GM12878 (cell line): ENCODE data around the gene P4HA2. TPM values are rescaled to one million over a fixed set of nuclear protein-coding genes. Genes with fewer than 3 reads are reported as not detected.

Experiments
- ATAC-seq: fragments of 200-7000 bp; cut with Tn5 transposase; 3 replicates; pipeline ENCODE4 v1.9.1; 2020; ENCODE audit warnings: mild to moderate bottlenecking, moderate library complexity
- BruUV-seq: library from RNA; stranded (reverse); fragments of 400-500 nt; replicated peaks from 2 replicates; lab custom pipeline; 2021; lab: Mats Ljungman, UMichigan
- CTCF ChIA-PET: fragments of 300-600 bp; sonication (Branson Sonifier 250); formaldehyde crosslinking; extraction: SDS; loops from one replicate; lab custom pipeline; 2021; ENCODE audit warnings: inconsistent platforms; lab: Yijun Ruan, JAX
- POLR2A ChIA-PET: fragments of 350-600 bp; formaldehyde crosslinking; extraction: SDS; loops from one replicate; lab custom pipeline; 2021; ENCODE audit warnings: inconsistent platforms; lab: Charles Lee
- RAD21 ChIA-PET: fragments of 300-600 bp; sonication (Branson Sonifier 250); formaldehyde crosslinking; loops from one replicate; lab custom pipeline; 2023; ENCODE audit warnings: antibody characterized with exemption; ENCODE audit not compliant: unreplicated experiment; lab: Charles Lee
- SMC1A ChIA-PET: fragments of 300-600 bp; sonication (Branson Sonifier 250); formaldehyde crosslinking; loops from one replicate; lab custom pipeline; 2023; ENCODE audit not compliant: unreplicated experiment, uncharacterized antibody; lab: Charles Lee
- DNase-seq: peaks from one replicate; pipeline ENCODE4 v3.0.0-alpha.2; 2011; ENCODE audit warnings: low read depth, low spot score
- FAIRE-seq: peaks from 3 replicates; lab custom pipeline; 2011; peaks lifted over from hg19 to GRCh38; lab: Jason Lieb, UNC
- H2AFZ ChIP-seq: 2 replicates; pipeline ENCODE4 v1.6.0; 2011; ENCODE audit warnings: low read depth, low read length, control low read depth; ENCODE audit not compliant: control insufficient read depth
- H3K27ac ChIP-seq: 2 replicates; pipeline ENCODE4 v1.5.1; 2011; ENCODE audit warnings: control low read depth; ENCODE audit not compliant: control insufficient read depth, insufficient read depth
- H3K27me3 ChIP-seq, 2 experiments: replicated peaks in 1 of 2; 2 replicates each; pipeline versions ENCODE4 v1.6.0 to v1.6.1; 2011; ENCODE audit warnings: low read length in 1 of 2; ENCODE audit not compliant: control insufficient read depth in 2 of 2, insufficient read depth in 2 of 2
- H3K36me3 ChIP-seq, 2 experiments: 2 replicates each; pipeline ENCODE4 v1.5.1; 2011; ENCODE audit warnings: low read length in 1 of 2; ENCODE audit not compliant: control insufficient read depth in 2 of 2, insufficient read depth in 2 of 2
- H3K4me1 ChIP-seq: 2 replicates; pipeline ENCODE4 v1.6.1; 2011; ENCODE audit warnings: mild to moderate bottlenecking, low read length, moderate library complexity, mixed read lengths; ENCODE audit not compliant: control insufficient read depth, insufficient read depth
- H3K4me2 ChIP-seq: 2 replicates; pipeline ENCODE4 v1.6.0; 2011; ENCODE audit warnings: control low read depth; ENCODE audit not compliant: control insufficient read depth, insufficient read depth
- H3K4me3 ChIP-seq: fragments of 200-600 bp; sonication (generic); 2 replicates; pipeline ENCODE4 v1.5.1; 2016
- H3K79me2 ChIP-seq: 2 replicates; pipeline ENCODE4 v1.6.0; 2011; ENCODE audit warnings: low read length; ENCODE audit not compliant: control insufficient read depth, insufficient read depth
- H3K9ac ChIP-seq: 2 replicates; pipeline ENCODE4 v1.8.0; 2011; ENCODE audit warnings: low read length, control low read depth, mixed read lengths; ENCODE audit not compliant: control insufficient read depth, insufficient read depth
- H3K9me3 ChIP-seq: replicated peaks from 3 replicates; pipeline ENCODE4 v1.5.1; 2011; ENCODE audit warnings: mild to moderate bottlenecking, low read length; ENCODE audit not compliant: control insufficient read depth, insufficient read depth
- H4K20me1 ChIP-seq: 2 replicates; pipeline ENCODE4 v1.6.0; 2011; ENCODE audit not compliant: control insufficient read depth, insufficient read depth
- BHLHE40 ChIP-seq, 2 experiments: fragments of 450-650 bp in 1 of 2; IDR thresholded peaks; 2 replicates each; pipeline ENCODE4 v1.6.1; 2011 to 2017; ENCODE audit warnings: low read depth in 2 of 2, borderline replicate concordance in 1 of 2, improper control_type of control experiment in 1 of 2, low read length in 1 of 2, mild to moderate bottlenecking in 1 of 2
- FOS ChIP-seq: IDR thresholded peaks from 3 replicates; pipeline ENCODE4 v1.6.1; 2011; ENCODE audit warnings: borderline replicate concordance; ENCODE audit not compliant: insufficient read length; ENCODE audit errors: extremely low read depth
- MEF2B ChIP-seq: fragments of 450-650 bp; IDR thresholded peaks from 2 replicates; pipeline ENCODE4 v1.6.1; 2018; ENCODE audit warnings: mild to moderate bottlenecking, moderate library complexity; ENCODE audit not compliant: partially characterized antibody, poor library complexity, severe bottlenecking
- MYB ChIP-seq: fragments of 150-350 bp; IDR thresholded peaks from 2 replicates; pipeline ENCODE4 v1.6.1; 2014; ENCODE audit warnings: mild to moderate bottlenecking, low read depth, low read length, borderline replicate concordance
- NKRF ChIP-seq: fragments of 450-650 bp; conservative IDR thresholded peaks from 2 replicates; pipeline ENCODE4 v1.6.1; 2017; ENCODE audit warnings: mild to moderate bottlenecking, moderate library complexity
- SIN3A ChIP-seq: IDR thresholded peaks from 2 replicates; pipeline ENCODE4 v1.6.1; 2012; ENCODE audit warnings: low read depth, low read length, improper control_type of control experiment
- SKIL ChIP-seq: fragments of 450-650 bp; IDR thresholded peaks from 2 replicates; pipeline ENCODE4 v1.6.1; 2017; ENCODE audit warnings: mild to moderate bottlenecking, low read depth, inconsistent platforms; ENCODE audit not compliant: poor library complexity, severe bottlenecking
- SPI1 ChIP-seq: IDR thresholded peaks from 2 replicates; pipeline ENCODE4 v1.6.1; 2011; ENCODE audit warnings: low read depth, mild to moderate bottlenecking, low read length, moderate library complexity, borderline replicate concordance; ENCODE audit not compliant: insufficient read depth
- TARDBP ChIP-seq: IDR thresholded peaks from 2 replicates; pipeline ENCODE4 v1.6.1; 2016; ENCODE audit warnings: borderline replicate concordance
- WGBS: methylation state at CpG from one replicate; pipeline ENCODE4 v1.1.6; 2016; ENCODE audit warnings: low lambda C conversion rate; ENCODE audit not compliant: insufficient replicate concordance, insufficient coverage; ENCODE audit errors: missing lambda C conversion rate; 5-methylcytosine and 5-hydroxymethylcytosine counted together
- in situ Hi-C: fragments of 300-500 bp; cut with MboI; formaldehyde crosslinking; loops from 9 replicates; pipeline ENCODE4 v1.14.3; 2018; ENCODE audit warnings: mixed read lengths
- intact Hi-C: fragments of 100-400 bp; cut with micrococcal nuclease; formaldehyde crosslinking; loops from one replicate; pipeline ENCODE4 v1.14.2; 2022; ENCODE audit not compliant: unreplicated experiment
- polyA plus RNA-seq, 11 experiments: library from polyadenylated mRNA; depleted of rRNA in 4 of 11; unstranded in 6 of 11; stranded (reverse) in 5 of 11; fragments of >200 nt; fragmentation: Nextera tagmentation in 4 of 11; fragmentation: Illumina TruSeq in 1 of 11; extraction: Ambion mirVana in 4 of 11; extraction: Trizol in 1 of 11; gene quantifications; 1 replicate in 1 of 11; 2 replicates in 10 of 11; pipeline versions ENCODE4 v1.2.1 to v1.2.3, GENCODE V29; 2011 to 2016; ENCODE audit warnings: inconsistent platforms in 2 of 11, missing spikeins in 2 of 11, low read depth in 1 of 11
- total RNA-seq, 4 experiments: library from RNA; depleted of rRNA in 3 of 4; stranded (reverse); fragments of >200 nt in 3 of 4; fragmentation: Illumina TruSeq in 1 of 4; extraction: Trizol in 1 of 4; gene quantifications; 2 replicates each; pipeline versions ENCODE4 v1.2.1 to v1.2.3, GENCODE V29; 2013 to 2021
- TF ChIP-seq, protein P1 (sequence below): IDR thresholded peaks from 2 replicates; pipeline ENCODE4 v1.6.1; 2012; ENCODE audit warnings: low read depth, low read length, improper control_type of control experiment
- TF ChIP-seq, protein P2 (sequence below): fragments of 450-650 bp; formaldehyde crosslinking; IDR thresholded peaks from 2 replicates; pipeline ENCODE4 v1.5.0; 2022; ENCODE audit warnings: mild to moderate bottlenecking, missing genetic modification characterization

P4HA2 gene
- total and polyA plus RNA-seq, 10 of the 15 experiments (the other 5 are each of a cell fraction or from before 2014, with no cell fraction given) = 4.7 to 10.9 (median 7.5) TPM

DNA sequence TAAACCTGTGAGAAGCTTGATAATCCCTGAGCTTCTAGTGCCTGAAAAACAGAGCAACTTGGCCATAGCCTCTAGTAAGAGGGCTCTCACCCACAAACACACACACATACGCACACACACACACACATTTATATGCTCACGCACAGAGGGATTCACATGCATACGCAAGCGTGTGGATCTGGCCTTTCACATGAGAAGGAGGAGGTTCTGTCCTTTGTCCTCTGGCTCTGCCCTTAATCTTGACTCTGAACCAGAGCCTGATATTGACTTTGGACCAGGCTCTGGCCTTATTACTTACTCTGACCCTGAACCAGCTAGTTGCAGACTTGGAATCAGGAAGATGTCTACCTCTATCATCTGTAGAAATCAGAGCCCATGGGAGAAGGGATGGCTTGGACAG, 10.0 kb upstream of the P4HA2 start (continued):
- TF ChIP-seq NKRF (no peak), SKIL (no peak)

DNA sequence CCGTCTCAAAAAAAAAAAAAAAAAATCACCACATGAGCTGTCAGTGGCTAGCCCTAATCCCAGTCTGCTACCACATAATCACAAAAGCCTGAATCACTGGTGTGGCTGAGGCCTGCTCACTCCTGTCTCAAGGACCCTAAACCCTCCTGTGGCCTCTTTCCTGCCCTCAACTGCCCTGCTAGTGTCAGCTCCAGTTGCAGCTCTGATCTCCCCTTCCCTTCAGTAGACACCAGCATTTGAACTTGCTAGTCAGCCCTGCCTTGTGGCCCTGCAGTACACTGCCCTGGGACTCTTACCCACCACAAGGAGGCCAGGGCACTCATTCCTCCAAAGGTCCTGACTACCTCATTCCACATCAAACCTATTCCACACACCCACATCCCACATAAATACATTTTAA, 9.5 kb upstream of the P4HA2 start:
- ChIA-PET RAD21 (interaction anchor here (0.6 to 3.8 kb wide), 23 partner anchors 9 to 264 kb away, joined by 3 to 42 read pairs (median 11); partner anchors contain the start of genes P4HA2, SLC22A4 and SLC22A5), POLR2A (interaction anchor here (0.6 to 2.0 kb wide), 5 partner anchors 9 to 668 kb away, joined by 3 to 9 read pairs (median 4); partner anchors contain the start of gene P4HA2)
- Histone ChIP-seq H3K27ac (no peak overlapping the region), H3K27me3 (no peaks in the 10 kb centered on the region), H4K20me1 (no peaks in the 10 kb centered on the region), H2AFZ (no peak overlapping the region)
- no TSS peak for BruUV-seq
- no peak; the same call in 2 of the 3 replicates for ATAC-seq
- TF ChIP-seq TARDBP = no peak
- TF ChIP-seq MEF2B = no peak
- TF ChIP-seq BHLHE40 (IDR thresholded peaks at IDR 0.05; ENCODE audit: borderline replicate concordance in 1 of 2, low read depth in 2 of 2, low read length in 1 of 2) = no peak
- TF ChIP-seq FOS = no peak
- TF ChIP-seq, protein P1, sequence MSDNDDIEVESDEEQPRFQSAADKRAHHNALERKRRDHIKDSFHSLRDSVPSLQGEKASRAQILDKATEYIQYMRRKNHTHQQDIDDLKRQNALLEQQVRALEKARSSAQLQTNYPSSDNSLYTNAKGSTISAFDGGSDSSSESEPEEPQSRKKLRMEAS = no peak
- no peak for TF ChIP-seq SPI1
- TF ChIP-seq, protein P2, sequence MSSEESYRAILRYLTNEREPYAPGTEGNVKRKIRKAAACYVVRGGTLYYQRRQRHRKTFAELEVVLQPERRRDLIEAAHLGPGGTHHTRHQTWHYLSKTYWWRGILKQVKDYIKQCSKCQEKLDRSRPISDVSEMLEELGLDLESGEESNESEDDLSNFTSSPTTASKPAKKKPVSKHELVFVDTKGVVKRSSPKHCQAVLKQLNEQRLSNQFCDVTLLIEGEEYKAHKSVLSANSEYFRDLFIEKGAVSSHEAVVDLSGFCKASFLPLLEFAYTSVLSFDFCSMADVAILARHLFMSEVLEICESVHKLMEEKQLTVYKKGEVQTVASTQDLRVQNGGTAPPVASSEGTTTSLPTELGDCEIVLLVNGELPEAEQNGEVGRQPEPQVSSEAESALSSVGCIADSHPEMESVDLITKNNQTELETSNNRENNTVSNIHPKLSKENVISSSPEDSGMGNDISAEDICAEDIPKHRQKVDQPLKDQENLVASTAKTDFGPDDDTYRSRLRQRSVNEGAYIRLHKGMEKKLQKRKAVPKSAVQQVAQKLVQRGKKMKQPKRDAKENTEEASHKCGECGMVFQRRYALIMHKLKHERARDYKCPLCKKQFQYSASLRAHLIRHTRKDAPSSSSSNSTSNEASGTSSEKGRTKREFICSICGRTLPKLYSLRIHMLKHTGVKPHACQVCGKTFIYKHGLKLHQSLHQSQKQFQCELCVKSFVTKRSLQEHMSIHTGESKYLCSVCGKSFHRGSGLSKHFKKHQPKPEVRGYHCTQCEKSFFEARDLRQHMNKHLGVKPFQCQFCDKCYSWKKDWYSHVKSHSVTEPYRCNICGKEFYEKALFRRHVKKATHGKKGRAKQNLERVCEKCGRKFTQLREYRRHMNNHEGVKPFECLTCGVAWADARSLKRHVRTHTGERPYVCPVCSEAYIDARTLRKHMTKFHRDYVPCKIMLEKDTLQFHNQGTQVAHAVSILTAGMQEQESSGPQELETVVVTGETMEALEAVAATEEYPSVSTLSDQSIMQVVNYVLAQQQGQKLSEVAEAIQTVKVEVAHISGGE (CRISPR knock-in tag) = no peak
- TF ChIP-seq SIN3A = no peak
- no peak for TF ChIP-seq MYB
- TF ChIP-seq, all 136 proteins: peak for 0
- DNase-seq = no peak
- in situ Hi-C loops (loop anchor here (10.0 kb wide), 1 partner anchor 268 kb away; no protein-coding TSS in a partner anchor), intact Hi-C loops (loop anchor here (5.0 kb wide), 1 partner anchor 150 kb away; no protein-coding TSS in a partner anchor)
- WGBS = 100% methylated on average over 1 of the region's 1 CpG
- SMC1A ChIA-PET = interaction anchor here (0.6 to 5.3 kb wide), 26 partner anchors 9 to 582 kb away, joined by 3 to 38 read pairs (median 10); partner anchors contain the start of genes P4HA2, SLC22A4 and SLC22A5
- Histone ChIP-seq H3K79me2 (no peaks in the 10 kb centered on the region), H3K4me1 (no peaks in the 10 kb centered on the region), H3K4me3 (no peak overlapping the region), H3K36me3 (no peaks in the 10 kb centered on the region), H3K4me2 (no peak overlapping the region), H3K9ac (no peak overlapping the region), H3K9me3 (no peaks in the 10 kb centered on the region)
- CTCF ChIA-PET = interaction anchor here (0.6 to 5.9 kb wide), 38 partner anchors 11 to 1660 kb away, joined by 3 to 117 read pairs (median 13); partner anchors contain the start of genes P4HA2, PDLIM4, SLC22A4 and SLC22A5
- no peak for FAIRE-seq
